CD4-positive, alpha-beta memory T cell (primary cell): ENCODE results near the gene LTBR. TPM values are rescaled to one million over a fixed set of nuclear protein-coding genes. Genes with fewer than 3 reads are reported as not detected.

Experiments
- CTCF ChIA-PET: fragments of 350-600 bp; sonication (Branson Sonifier 250); formaldehyde crosslinking; loops from one replicate; lab custom pipeline; 2021; ENCODE audit warnings: inconsistent platforms; ENCODE audit not compliant: partially characterized antibody; lab: Charles Lee
- POLR2A ChIA-PET: fragments of 350-600 bp; sonication (Branson Sonifier 250); formaldehyde crosslinking; loops from one replicate; lab custom pipeline; 2021; ENCODE audit not compliant: partially characterized antibody; lab: Charles Lee
- DNase-seq, 5 donors: peaks; one replicate each; pipeline versions ENCODE4 v3.0.0 to v3.0.0-alpha.2; 2020 to 2022; ENCODE audit warnings: mixed read lengths in 1 of 5
- H3K27ac ChIP-seq: one replicate; pipeline ENCODE4 v1.7.0; 2013; ENCODE audit warnings: low read depth, low read length
- H3K27me3 ChIP-seq: 2 replicates; pipeline ENCODE4 v1.7.0; 2013; ENCODE audit warnings: mild to moderate bottlenecking, low read length, moderate library complexity; ENCODE audit not compliant: insufficient read depth
- H3K36me3 ChIP-seq: 2 replicates; pipeline ENCODE4 v1.7.0; 2013; ENCODE audit warnings: mild to moderate bottlenecking, low read length, moderate library complexity; ENCODE audit not compliant: insufficient read depth
- H3K4me1 ChIP-seq: 2 replicates; pipeline ENCODE4 v1.7.0; 2013; ENCODE audit warnings: mild to moderate bottlenecking, low read length, moderate library complexity; ENCODE audit not compliant: insufficient read depth
- H3K4me3 ChIP-seq, 2 donors: one replicate each; pipeline ENCODE4 v1.7.0; 2013; ENCODE audit warnings: low read length in 2 of 2, mild to moderate bottlenecking in 1 of 2
- H3K9me3 ChIP-seq, 2 donors: one replicate each; pipeline ENCODE4 v1.7.0; 2013; ENCODE audit warnings: low read length in 2 of 2, control low read depth in 1 of 2; ENCODE audit not compliant: control insufficient read depth in 1 of 2
- H3K27ac Mint-ChIP-seq, 7 donors: one replicate each; pipeline ENCODE4 v1.8.0; 2020 to 2021; ENCODE audit warnings: mixed read lengths in 7 of 7, mild to moderate bottlenecking in 6 of 7, inconsistent platforms in 3 of 7, moderate library complexity in 3 of 7
- H3K27me3 Mint-ChIP-seq, 2 donors: one replicate each; pipeline ENCODE4 v1.8.0; 2020 to 2021; ENCODE audit warnings: mixed read lengths in 2 of 2
- H3K36me3 Mint-ChIP-seq, 2 donors: one replicate each; pipeline ENCODE4 v1.8.0; 2020 to 2021; ENCODE audit warnings: mixed read lengths in 2 of 2, inconsistent platforms in 1 of 2, mild to moderate bottlenecking in 1 of 2
- H3K4me1 Mint-ChIP-seq, 4 donors: one replicate each; pipeline ENCODE4 v1.8.0; 2020 to 2021; ENCODE audit warnings: mixed read lengths in 4 of 4, mild to moderate bottlenecking in 1 of 4
- H3K4me3 Mint-ChIP-seq, 8 donors: one replicate each; pipeline ENCODE4 v1.8.0; 2020 to 2021; ENCODE audit warnings: mixed read lengths in 8 of 8, mild to moderate bottlenecking in 7 of 8, moderate library complexity in 6 of 8, inconsistent platforms in 3 of 8
- H3K9me3 Mint-ChIP-seq, 8 donors: one replicate each; pipeline ENCODE4 v1.8.0; 2020 to 2021; ENCODE audit warnings: mixed read lengths in 8 of 8, mild to moderate bottlenecking in 5 of 8, inconsistent platforms in 3 of 8, moderate library complexity in 1 of 8
- intact Hi-C: fragments of 100-400 bp; cut with micrococcal nuclease; formaldehyde crosslinking; loops from one replicate; pipeline ENCODE4 v1.15.1; 2023
- polyA plus RNA-seq, 2 donors: library from polyadenylated mRNA; unstranded; fragments of 300-500 nt; fragmentation: Illumina TruSeq; gene quantifications; one replicate each; pipeline ENCODE4 v1.2.3, GENCODE V29; 2021
- total RNA-seq, 2 experiments: library from RNA; stranded (reverse); gene quantifications; one replicate each; pipeline ENCODE4 v1.2.3, GENCODE V29; 2021

Gene LTBR
- total and polyA plus RNA-seq, 4 experiments from 2014 or later, result 1.1 to 1.3 TPM; not detected in 2

DNA sequence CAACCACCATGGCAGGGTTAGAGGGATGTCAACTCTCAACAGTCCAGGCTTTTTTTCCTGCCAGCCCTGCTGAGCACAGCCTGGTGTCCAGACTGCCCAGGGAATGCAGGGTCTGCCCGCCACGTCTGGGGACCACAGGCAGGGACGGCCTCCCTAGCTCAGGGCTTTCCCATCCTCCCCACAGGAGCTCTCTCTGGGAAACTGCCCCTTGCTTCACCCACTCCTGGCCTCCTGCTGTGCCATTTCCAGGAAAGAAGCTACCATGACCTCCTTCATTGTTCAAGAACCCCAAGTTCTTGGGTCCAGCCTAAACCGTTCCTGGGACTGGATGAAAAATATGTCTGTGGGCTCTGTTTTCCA, 13.4 kb upstream of the LTBR start:
- no peak overlapping the region for H3K27ac ChIP-seq
- Mint-ChIP-seq H3K9me3 (no peaks in the 10 kb centered on the region), H3K27ac (peak overlapping the region in 1 of 7 donors; percentile 50), H3K27me3 (no peaks in the 10 kb centered on the region), H3K4me1 (peaks cover 6 to 41% (median 18%) of the 10 kb centered on the region in 4 donors), H3K36me3 (no peaks in the 10 kb centered on the region), H3K4me3 (no peak overlapping the region)
- H3K36me3 ChIP-seq, result no peaks in the 10 kb centered on the region
- H3K4me3 ChIP-seq, result no peak overlapping the region
- POLR2A ChIA-PET, result interaction anchor here (1.4 to 1.7 kb wide), 3 partner anchors 24 to 34 kb away, joined by 3 to 4 read pairs (median 4); no protein-coding TSS in a partner anchor
- intact Hi-C loops, result no loop called here
- no peak for DNase-seq
- no peaks in the 10 kb centered on the region for H3K27me3 ChIP-seq
- peaks cover 21% of the 10 kb centered on the region for H3K4me1 ChIP-seq
- CTCF ChIA-PET, result interaction anchor here (0.6 to 11.1 kb wide), 6 partner anchors 26 to 167 kb away, joined by 3 to 268 read pairs (median 4); no protein-coding TSS in a partner anchor
- H3K9me3 ChIP-seq, result no peaks in the 10 kb centered on the region

DNA sequence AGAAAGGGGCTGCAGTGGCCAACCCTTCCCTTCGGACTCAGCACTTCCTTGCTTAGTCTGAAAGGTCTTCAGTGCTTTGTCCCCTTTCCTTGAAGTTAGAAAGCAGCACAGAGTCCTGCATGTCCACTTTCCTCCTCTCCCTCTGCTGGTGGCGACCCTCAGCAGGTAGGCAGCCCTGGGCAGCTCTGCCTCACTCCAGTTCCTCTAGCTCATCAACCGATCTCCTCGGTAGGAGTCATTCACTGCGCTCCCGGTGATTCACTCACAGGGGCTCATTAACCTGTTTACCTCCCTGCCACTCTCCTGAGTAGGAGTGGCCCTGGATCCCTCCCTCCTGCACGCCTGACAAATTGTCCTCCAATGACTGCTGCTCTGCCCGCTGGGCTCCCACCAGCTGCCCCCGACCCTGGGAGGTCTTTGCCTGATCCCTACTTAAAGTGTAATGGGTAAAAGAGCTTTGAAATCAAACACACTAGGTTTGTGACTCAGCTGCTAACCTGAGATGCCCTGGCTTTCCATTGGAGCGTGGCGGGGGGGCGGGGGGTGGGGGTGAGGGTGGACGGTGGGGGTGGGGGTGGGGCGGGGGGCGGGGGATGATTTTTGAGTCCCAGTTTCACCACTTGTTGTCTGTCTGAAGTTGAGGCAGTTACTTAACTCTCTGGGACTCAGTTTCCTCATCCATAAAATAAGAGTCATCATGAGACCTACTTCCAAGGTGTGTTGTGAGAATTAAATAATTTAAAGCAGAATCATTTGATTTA, 12.8 kb upstream of the LTBR start:
- POLR2A ChIA-PET, result interaction anchor here (0.7 to 1.7 kb wide), 3 partner anchors 8 to 31 kb away, joined by 3 to 4 read pairs (median 4); no protein-coding TSS in a partner anchor
- H3K4me1 Mint-ChIP-seq, result peaks cover 6 to 46% (median 21%) of the 10 kb centered on the region in 4 donors

DNA sequence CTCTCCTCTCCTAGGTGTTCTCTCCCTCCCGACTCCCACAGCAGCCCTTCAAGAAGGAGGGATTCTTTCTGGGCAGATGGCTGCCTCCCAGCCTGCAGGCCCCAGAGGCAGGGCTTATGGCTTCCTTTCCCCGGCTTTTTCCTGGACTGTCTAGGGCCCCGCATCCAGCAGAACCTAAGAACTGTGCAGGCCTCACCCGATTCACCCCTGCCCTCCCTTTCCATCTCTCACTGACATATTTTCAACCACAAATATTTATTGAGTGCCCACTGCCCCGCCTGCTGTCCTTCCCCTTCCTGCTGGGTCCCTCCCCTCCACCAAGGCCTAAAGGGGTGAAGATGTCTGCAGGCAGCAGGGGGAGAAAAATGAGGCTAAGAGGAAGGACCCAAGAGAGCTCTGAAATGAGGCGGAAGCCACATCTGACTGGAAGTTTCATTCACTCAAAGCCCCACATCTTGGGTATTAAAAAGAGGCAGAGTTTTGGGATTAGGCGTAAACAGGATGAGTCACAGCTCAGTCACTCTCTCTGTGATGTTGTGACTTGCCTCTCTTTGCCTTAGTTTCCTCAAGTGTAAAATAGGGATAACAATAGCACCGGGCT, 11.5 kb upstream of the LTBR start:
- intact Hi-C loops, result no loop called here
- no peaks in the 10 kb centered on the region for H3K9me3 ChIP-seq
- Mint-ChIP-seq H3K27me3 (no peaks in the 10 kb centered on the region), H3K36me3 (no peaks in the 10 kb centered on the region), H3K4me1 (peaks cover 11 to 52% (median 30%) of the 10 kb centered on the region in 4 donors), H3K27ac (peak overlapping the region in 3 of 7 donors; percentile 9 to 85 (median 77)), H3K4me3 (no peak overlapping the region), H3K9me3 (no peaks in the 10 kb centered on the region)
- H3K27me3 ChIP-seq, result no peaks in the 10 kb centered on the region
- peaks cover 35% of the 10 kb centered on the region for H3K4me1 ChIP-seq
- no peaks in the 10 kb centered on the region for H3K36me3 ChIP-seq
- CTCF ChIA-PET, result interaction anchor here (1.3 to 11.1 kb wide), 3 partner anchors 39 to 49 kb away, joined by 3 to 268 read pairs (median 10); no protein-coding TSS in a partner anchor
- no peak overlapping the region for H3K27ac ChIP-seq
- peak in 1 of 5 donors; percentile 10 for DNase-seq
- POLR2A ChIA-PET, result interaction anchor here (0.6 to 1.0 kb wide), 2 partner anchors 33 to 37 kb away, joined by 3 read pairs; no protein-coding TSS in a partner anchor
- no peak overlapping the region for H3K4me3 ChIP-seq

More for the DNA sequence above, 12.8 kb upstream of the LTBR start:
- intact Hi-C loops, result no loop called here
- Histone ChIP-seq H3K4me3 (no peak overlapping the region), H3K4me1 (peaks cover 26% of the 10 kb centered on the region), H3K27me3 (no peaks in the 10 kb centered on the region), H3K9me3 (no peaks in the 10 kb centered on the region), H3K36me3 (no peaks in the 10 kb centered on the region), H3K27ac (no peak overlapping the region)
- peak overlapping the region in 2 of 7 donors; percentile 27 to 50 for H3K27ac Mint-ChIP-seq
- CTCF ChIA-PET, result interaction anchor here (0.6 to 11.1 kb wide), 6 partner anchors 38 to 166 kb away, joined by 3 to 268 read pairs (median 3); no protein-coding TSS in a partner anchor
- H3K4me3 Mint-ChIP-seq, result no peak overlapping the region
- no peak for DNase-seq
- no peaks in the 10 kb centered on the region for H3K9me3 Mint-ChIP-seq
- H3K27me3 Mint-ChIP-seq, result no peaks in the 10 kb centered on the region
- no peaks in the 10 kb centered on the region for H3K36me3 Mint-ChIP-seq

DNA sequence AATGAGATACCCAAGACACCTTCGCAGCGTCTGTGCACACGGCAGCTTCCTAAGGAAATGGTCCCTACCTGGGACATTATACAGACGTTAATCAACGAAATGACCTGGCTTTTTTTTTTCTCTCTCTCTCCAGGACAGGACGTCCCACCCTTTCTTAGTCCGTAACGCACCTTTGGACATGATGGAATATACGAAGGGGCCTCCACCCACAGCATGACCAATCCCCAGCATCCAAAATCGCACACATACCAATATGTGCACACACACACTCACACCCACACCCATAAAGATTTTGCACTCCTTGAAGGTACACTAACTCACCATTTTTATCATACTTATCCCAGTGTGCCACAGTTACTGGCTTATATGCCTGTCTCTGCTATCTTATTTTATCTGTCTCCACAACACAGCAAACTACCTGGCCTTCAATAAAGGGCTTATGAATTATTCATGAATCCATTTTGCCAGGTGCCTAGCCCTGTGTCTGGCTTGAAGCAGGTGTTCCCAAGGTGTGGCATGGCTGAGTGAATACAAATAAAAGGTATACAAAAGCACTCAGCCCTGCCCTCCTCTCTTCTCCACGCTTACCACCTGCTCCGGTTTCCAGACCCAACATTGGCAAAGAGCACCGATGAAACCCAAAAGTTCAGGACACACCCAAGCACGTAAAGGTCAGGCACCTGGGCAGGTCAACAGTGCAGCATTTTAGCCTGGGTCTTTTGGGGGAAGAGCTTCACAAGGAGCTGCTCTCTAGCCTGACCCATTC, 10.8 kb upstream of the LTBR start:
- POLR2A ChIA-PET, result interaction anchor here (0.6 to 2.2 kb wide), 4 partner anchors 10 to 97 kb away, joined by 3 to 8 read pairs (median 4); partner anchors contain the start of gene VAMP1
- Mint-ChIP-seq H3K4me3 (peak overlapping the region in 1 of 8 donors; percentile 45), H3K4me1 (peaks cover 8 to 47% (median 28%) of the 10 kb centered on the region in 4 donors), H3K36me3 (no peaks in the 10 kb centered on the region), H3K27me3 (no peaks in the 10 kb centered on the region), H3K9me3 (no peaks in the 10 kb centered on the region), H3K27ac (peak overlapping the region in 3 of 7 donors; percentile 77 to 86 (median 85))
- CTCF ChIA-PET, result interaction anchor here (3.0 to 11.1 kb wide), 3 partner anchors 38 to 46 kb away, joined by 10 to 268 read pairs (median 10); no protein-coding TSS in a partner anchor
- Histone ChIP-seq H3K27me3 (no peaks in the 10 kb centered on the region), H3K27ac (no peak overlapping the region), H3K9me3 (no peaks in the 10 kb centered on the region), H3K36me3 (no peaks in the 10 kb centered on the region), H3K4me3 (no peak overlapping the region), H3K4me1 (peaks cover 30% of the 10 kb centered on the region)
- intact Hi-C loops, result no loop called here
- DNase-seq, result no peak

DNA sequence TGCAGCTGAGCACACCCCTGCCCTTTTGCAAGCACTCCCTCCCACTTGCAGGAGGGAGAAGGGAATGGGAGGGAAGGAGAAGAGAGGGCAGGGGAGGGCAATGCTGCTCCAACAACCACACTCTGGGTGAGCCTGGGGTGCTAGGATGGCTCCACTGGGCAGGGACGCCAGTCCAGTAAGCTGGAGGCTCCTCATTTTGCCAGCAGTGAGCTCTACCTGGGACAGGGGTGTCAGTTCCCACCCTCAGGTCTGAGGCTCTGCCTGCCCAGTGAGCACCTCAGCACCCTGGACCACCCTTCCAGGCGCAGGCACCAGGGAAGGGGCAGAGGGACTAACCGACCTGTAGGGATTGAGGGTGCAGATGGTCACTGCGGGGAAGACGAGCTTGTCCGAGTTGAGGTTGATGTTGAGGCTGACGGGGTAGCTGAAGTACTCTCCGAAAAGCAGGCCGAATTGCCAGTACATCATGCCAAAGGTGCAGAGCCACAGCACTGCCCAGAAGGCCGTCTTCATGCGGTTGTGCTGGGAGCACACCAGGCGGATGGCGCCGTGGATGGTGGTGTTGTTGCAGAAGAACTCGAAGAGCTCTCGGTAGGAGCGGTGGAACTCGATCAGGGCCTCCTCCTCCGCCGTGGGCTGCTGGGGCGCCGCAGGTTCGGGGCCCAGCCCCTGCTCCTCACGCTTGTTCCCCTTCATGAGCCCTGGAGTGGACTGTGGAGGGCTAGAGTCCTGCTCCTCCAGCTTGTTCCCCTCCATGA, 9.8 kb upstream of the LTBR start:
- no peaks in the 10 kb centered on the region for H3K27me3 ChIP-seq
- Mint-ChIP-seq H3K27me3 (no peaks in the 10 kb centered on the region), H3K4me1 (peaks cover 8 to 40% (median 28%) of the 10 kb centered on the region in 4 donors), H3K4me3 (no peak overlapping the region), H3K36me3 (no peaks in the 10 kb centered on the region), H3K9me3 (no peaks in the 10 kb centered on the region), H3K27ac (peak overlapping the region in 1 of 7 donors; percentile 67)
- H3K36me3 ChIP-seq, result no peaks in the 10 kb centered on the region
- ChIA-PET CTCF (interaction anchor here (0.5 to 3.0 kb wide), 4 partner anchors 12 to 39 kb away, joined by 3 to 10 read pairs (median 4); no protein-coding TSS in a partner anchor), POLR2A (interaction anchor here (0.8 to 2.2 kb wide), 4 partner anchors 11 to 96 kb away, joined by 3 to 8 read pairs (median 4); partner anchors contain the start of gene VAMP1)
- no peak overlapping the region for H3K27ac ChIP-seq
- no peak overlapping the region for H3K4me3 ChIP-seq
- no peak for DNase-seq
- H3K9me3 ChIP-seq, result no peaks in the 10 kb centered on the region
- peaks cover 29% of the 10 kb centered on the region for H3K4me1 ChIP-seq
- intact Hi-C loops, result no loop called here

DNA sequence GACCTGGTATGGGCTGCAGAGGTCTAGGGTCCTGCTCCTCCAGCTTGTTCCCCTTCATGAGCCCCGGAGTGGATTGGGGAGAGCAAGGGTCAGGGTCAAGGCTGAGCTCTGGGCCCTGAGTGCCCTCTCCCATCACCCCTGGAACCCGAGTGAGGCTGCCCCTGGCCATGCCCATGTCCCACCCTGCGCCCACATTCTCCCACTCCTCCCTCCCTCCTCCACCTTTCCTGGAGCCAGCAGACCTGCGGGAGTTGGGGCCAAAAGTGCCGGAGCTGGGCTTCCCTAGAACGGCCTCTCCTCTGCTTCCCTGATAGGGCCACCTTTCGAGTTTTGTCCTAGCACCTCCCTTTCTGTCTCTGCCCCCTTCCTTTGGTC, 9.2 kb upstream of the LTBR start:
- Mint-ChIP-seq H3K27ac (peak overlapping the region in 1 of 7 donors; percentile 35), H3K4me1 (peaks cover 8 to 40% (median 28%) of the 10 kb centered on the region in 4 donors), H3K27me3 (no peaks in the 10 kb centered on the region), H3K9me3 (no peaks in the 10 kb centered on the region), H3K36me3 (no peaks in the 10 kb centered on the region), H3K4me3 (peak overlapping the region in 1 of 8 donors; percentile 17)
- Histone ChIP-seq H3K9me3 (no peaks in the 10 kb centered on the region), H3K4me3 (no peak overlapping the region), H3K27me3 (no peaks in the 10 kb centered on the region), H3K27ac (no peak overlapping the region), H3K4me1 (peaks cover 29% of the 10 kb centered on the region), H3K36me3 (no peaks in the 10 kb centered on the region)
- POLR2A ChIA-PET, result interaction anchor here (1.0 to 2.2 kb wide), 3 partner anchors 11 to 90 kb away, joined by 4 to 8 read pairs (median 5); no protein-coding TSS in a partner anchor
- DNase-seq, result no peak
- intact Hi-C loops, result no loop called here
- CTCF ChIA-PET, result interaction anchor here (0.6 to 3.0 kb wide), 4 partner anchors 12 to 1434 kb away, joined by 3 to 10 read pairs (median 4); no protein-coding TSS in a partner anchor
